ENCODE measurements around the gene CARTPT.

- TF ChIP-seq CTCF (IDR thresholded peaks at IDR 0.05) = no peak
- TF ChIP-seq POLR2AphosphoS5 (IDR thresholded peaks at IDR 0.05) = no peak
- TF ChIP-seq POLR2A (IDR thresholded peaks at IDR 0.05) = no peak
Measured at GRCh38 chr5:71747182-71747581, 28.1 kb downstream of the CARTPT start.
